Medulla oblongata (tissue), 1 donor: ENCODE measurements around the gene PSMB5.

Source experiments
- DNase-seq: peaks from one replicate; pipeline ENCODE4 v3.0.0-alpha.2; 2015; ENCODE audit errors: extremely low spot score

PSMB5 gene

GRCh38 chr14:22991852-22992251 is 42.8 kb downstream of the PSMB5 start:
- no peak for DNase-seq

- no peak for DNase-seq
Measured at GRCh38 chr14:22987291-22987690, 47.4 kb downstream of the PSMB5 start.

GRCh38 chr14:22986508-22987054 is 48.1 kb downstream of the PSMB5 start:
- peak; percentile 96 for DNase-seq

GRCh38 chr14:22985894-22986507 is 48.7 kb downstream of the PSMB5 start:
- DNase-seq: no peak

GRCh38 chr14:22984959-22985658 is 49.6 kb downstream of the PSMB5 start:
- no peak for DNase-seq

GRCh38 chr14:22982477-22983245 is 52.0 kb downstream of the PSMB5 start, which contains the start of gene AJUBA:
AJUBA (minus strand) TSS chr14:22982551; CDS start chr14:22982266, 285 bp downstream.
- DNase-seq: peak; percentile 74

- no peak for DNase-seq
Measured at GRCh38 chr14:22981876-22982476, 52.7 kb downstream of the PSMB5 start.

- no peak for DNase-seq
Measured at GRCh38 chr14:22981090-22981875, 53.4 kb downstream of the PSMB5 start.

- no peak for DNase-seq
Measured at GRCh38 chr14:22980672-22981089, 54.0 kb downstream of the PSMB5 start.

- no peak for DNase-seq
Measured at GRCh38 chr14:22979748-22980392, 54.8 kb downstream of the PSMB5 start.

GRCh38 chr14:22978981-22979671 is 55.6 kb downstream of the PSMB5 start:
- no peak for DNase-seq

GRCh38 chr14:22978487-22978837 is 56.2 kb downstream of the PSMB5 start:
- DNase-seq: no peak

- no peak for DNase-seq
Measured at GRCh38 chr14:22977684-22978486, 56.8 kb downstream of the PSMB5 start.

GRCh38 chr14:22977434-22977683 is 57.3 kb downstream of the PSMB5 start:
- DNase-seq: no peak

- DNase-seq: no peak
Measured at GRCh38 chr14:22976620-22977433, 57.9 kb downstream of the PSMB5 start.
